ENCODE results near the gene NLRC3.

Gene NLRC3

GRCh38 chr16:3492356-3492755, 84.8 kb downstream of the NLRC3 start:
- Histone ChIP-seq H3K4me3 (ENCODE audit: low read depth, low read length) (no peak overlapping the region), H3K27ac (no peak overlapping the region), H3K9me3 (ENCODE audit: control insufficient read depth, low read length) (no peaks in the 10 kb centered on the region), H3K36me3 (ENCODE audit: control insufficient read depth, insufficient read depth, low read length) (no peaks in the 10 kb centered on the region), H3K4me1 (no peaks in the 10 kb centered on the region), H3K4me2 (ENCODE audit: low read length) (no peak overlapping the region), H2AFZ (no peak overlapping the region), H3K9ac (no peak overlapping the region), H3K79me2 (no peaks in the 10 kb centered on the region), H3K27me3 (ENCODE audit: control insufficient read depth, insufficient read depth, low read length) (no peaks in the 10 kb centered on the region)
- no peak for TF ChIP-seq CTCF (IDR thresholded peaks at IDR 0.05)

GRCh38 chr16:3490911-3491629, 86.1 kb downstream of the NLRC3 start:
- Histone ChIP-seq H3K9me3 (ENCODE audit: control insufficient read depth, low read length) (no peaks in the 10 kb centered on the region), H3K4me3 (ENCODE audit: low read depth, low read length) (no peak overlapping the region), H3K4me2 (ENCODE audit: low read length) (no peak overlapping the region), H3K36me3 (ENCODE audit: control insufficient read depth, insufficient read depth, low read length) (no peaks in the 10 kb centered on the region), H2AFZ (no peak overlapping the region), H3K4me1 (no peaks in the 10 kb centered on the region), H3K79me2 (no peaks in the 10 kb centered on the region), H3K27me3 (ENCODE audit: control insufficient read depth, insufficient read depth, low read length) (no peaks in the 10 kb centered on the region), H3K9ac (no peak overlapping the region), H3K27ac (no peak overlapping the region)
- no peak for TF ChIP-seq CTCF (IDR thresholded peaks at IDR 0.05)
